Activated CD4-positive, alpha-beta T cell treated with anti-CD3 and anti-CD28 coated beads, Interleukin-2, amount 50 U/mL, for 1 hour (primary cell): ENCODE measurements around the gene GABBR2.

ENCODE experiments used
- DNase-seq: peaks from one replicate; pipeline ENCODE4 v3.0.0-alpha.2; 2020

The GABBR2 gene

GRCh38 chr9:98363644-98364043 is 345.1 kb downstream of the GABBR2 start:
- no peak for DNase-seq

GRCh38 chr9:98362624-98363252 is 346.0 kb downstream of the GABBR2 start:
- no peak for DNase-seq

GRCh38 chr9:98361645-98362044 is 347.1 kb downstream of the GABBR2 start:
- no peak for DNase-seq

- DNase-seq = no peak
These were observed 348.5 kb downstream of the GABBR2 start for GRCh38 chr9:98360176-98360708.

GRCh38 chr9:98359569-98359968 is 349.2 kb downstream of the GABBR2 start:
- no peak for DNase-seq

- no peak for DNase-seq
These were observed 350.7 kb downstream of the GABBR2 start for GRCh38 chr9:98357921-98358535.

- no peak for DNase-seq
These were observed 351.6 kb downstream of the GABBR2 start for GRCh38 chr9:98356953-98357690.

- DNase-seq = no peak
These were observed 352.4 kb downstream of the GABBR2 start for GRCh38 chr9:98356326-98356725.

GRCh38 chr9:98351370-98351769 is 357.4 kb downstream of the GABBR2 start:
- DNase-seq = no peak

GRCh38 chr9:98347642-98348041 is 361.1 kb downstream of the GABBR2 start:
- no peak for DNase-seq

- DNase-seq = no peak
These were observed 363.7 kb downstream of the GABBR2 start for GRCh38 chr9:98345011-98345410.

GRCh38 chr9:98344581-98344980 is 364.2 kb downstream of the GABBR2 start:
- DNase-seq = no peak

- DNase-seq = no peak
These were observed 365.9 kb downstream of the GABBR2 start for GRCh38 chr9:98342820-98343210.

GRCh38 chr9:98342098-98342819 is 366.5 kb downstream of the GABBR2 start:
- DNase-seq = no peak

- DNase-seq = no peak
These were observed 367.3 kb downstream of the GABBR2 start for GRCh38 chr9:98341157-98342097.

GRCh38 chr9:98339987-98340800 is 368.5 kb downstream of the GABBR2 start:
- DNase-seq = no peak

- no peak for DNase-seq
These were observed 373.1 kb downstream of the GABBR2 start for GRCh38 chr9:98335661-98336060.

- DNase-seq = no peak
These were observed 373.9 kb downstream of the GABBR2 start for GRCh38 chr9:98334796-98335195.

- no peak for DNase-seq
These were observed 374.8 kb downstream of the GABBR2 start for GRCh38 chr9:98333703-98334582.

- DNase-seq = no peak
These were observed 376.3 kb downstream of the GABBR2 start for GRCh38 chr9:98332405-98332831.
